Activated T-helper 17 cell treated with anti-CD3 and anti-CD28 coated beads, Interleukin-2, amount 50 U/mL, for 72 hours (primary cell): Measurements from ENCODE around the gene SPECC1. TPM values are rescaled to one million over a fixed set of nuclear protein-coding genes. Genes with fewer than 3 reads are reported as not detected.
"Not testable (repeated sequence)": the region's sequence is repeated elsewhere in the genome, so short reads cannot be mapped to it uniquely, and the experiment has no call there.

Experiments used
- ATAC-seq: fragments of 150-1000 bp; cut with Tn5 transposase; replicated peaks from 2 replicates; pipeline ENCODE4 v1.10.0; 2021; ENCODE audit warnings: mild to moderate bottlenecking, moderate library complexity
- H3K27ac Mint-ChIP-seq: one replicate; pipeline ENCODE4 v1.8.0; 2022; ENCODE audit warnings: mixed read lengths
- H3K27me3 Mint-ChIP-seq: one replicate; pipeline ENCODE4 v1.8.0; 2022; ENCODE audit warnings: mixed read lengths
- H3K36me3 Mint-ChIP-seq: one replicate; pipeline ENCODE4 v1.8.0; 2022; ENCODE audit warnings: low read depth, mild to moderate bottlenecking, mixed read lengths
- H3K4me1 Mint-ChIP-seq: one replicate; pipeline ENCODE4 v1.8.0; 2022; ENCODE audit warnings: mixed read lengths
- H3K4me3 Mint-ChIP-seq: one replicate; pipeline ENCODE4 v1.8.0; 2022; ENCODE audit warnings: mild to moderate bottlenecking, mixed read lengths
- H3K9me3 Mint-ChIP-seq: one replicate; pipeline ENCODE4 v1.8.0; 2022; ENCODE audit warnings: mixed read lengths
- total RNA-seq, 2 donors: library from RNA; stranded (reverse); gene quantifications; one replicate each; pipeline ENCODE4 v1.2.3, GENCODE V29; 2022

The SPECC1 gene
- total RNA-seq, 2 donors from 2014 or later, result 5.7 to 9.6 TPM

- H3K9me3 Mint-ChIP-seq, result no peaks in the 10 kb centered on the region
- peaks cover 3% of the 10 kb centered on the region for H3K27me3 Mint-ChIP-seq
- H3K4me1 Mint-ChIP-seq, result no peaks in the 10 kb centered on the region
- H3K36me3 Mint-ChIP-seq, result no peaks in the 10 kb centered on the region
- ATAC-seq, result no peak
- no peak overlapping the region for H3K27ac Mint-ChIP-seq
- no peak overlapping the region for H3K4me3 Mint-ChIP-seq
Observed at GRCh38 chr17:20089756-20090547, 80.8 kb downstream of the SPECC1 start.

- ATAC-seq, result no peak
- Mint-ChIP-seq H3K4me1 (no peaks in the 10 kb centered on the region), H3K27me3 (peaks cover 3% of the 10 kb centered on the region), H3K36me3 (no peaks in the 10 kb centered on the region), H3K9me3 (no peaks in the 10 kb centered on the region), H3K4me3 (no peak overlapping the region), H3K27ac (no peak overlapping the region)
Observed at GRCh38 chr17:20091174-20092029, 82.2 kb downstream of the SPECC1 start.

GRCh38 chr17:20092261-20092867 lies 83.2 kb downstream of the SPECC1 start:
- Mint-ChIP-seq H3K27ac (no peak overlapping the region), H3K4me1 (no peaks in the 10 kb centered on the region), H3K4me3 (no peak overlapping the region), H3K9me3 (no peaks in the 10 kb centered on the region), H3K36me3 (no peaks in the 10 kb centered on the region), H3K27me3 (peaks cover 3% of the 10 kb centered on the region)
- no peak for ATAC-seq

GRCh38 chr17:20092973-20093626 lies 83.9 kb downstream of the SPECC1 start:
- no peaks in the 10 kb centered on the region for H3K36me3 Mint-ChIP-seq
- H3K27me3 Mint-ChIP-seq, result peaks cover 3% of the 10 kb centered on the region
- H3K4me3 Mint-ChIP-seq, result no peak overlapping the region
- no peaks in the 10 kb centered on the region for H3K4me1 Mint-ChIP-seq
- no peak for ATAC-seq
- H3K27ac Mint-ChIP-seq, result no peak overlapping the region
- H3K9me3 Mint-ChIP-seq, result no peaks in the 10 kb centered on the region

GRCh38 chr17:20094777-20095176 lies 85.6 kb downstream of the SPECC1 start:
- Mint-ChIP-seq H3K9me3 (no peaks in the 10 kb centered on the region), H3K27me3 (peaks cover 3% of the 10 kb centered on the region), H3K36me3 (no peaks in the 10 kb centered on the region), H3K27ac (no peak overlapping the region), H3K4me3 (no peak overlapping the region), H3K4me1 (no peaks in the 10 kb centered on the region)
- ATAC-seq, result no peak

GRCh38 chr17:20095336-20096080 lies 86.3 kb downstream of the SPECC1 start:
- no peaks in the 10 kb centered on the region for H3K9me3 Mint-ChIP-seq
- H3K27me3 Mint-ChIP-seq, result peaks cover 3% of the 10 kb centered on the region
- no peaks in the 10 kb centered on the region for H3K4me1 Mint-ChIP-seq
- no peak overlapping the region for H3K4me3 Mint-ChIP-seq
- H3K27ac Mint-ChIP-seq, result no peak overlapping the region
- H3K36me3 Mint-ChIP-seq, result no peaks in the 10 kb centered on the region
- no peak for ATAC-seq

GRCh38 chr17:20096430-20096829 lies 87.3 kb downstream of the SPECC1 start:
- H3K4me1 Mint-ChIP-seq, result no peaks in the 10 kb centered on the region
- H3K27me3 Mint-ChIP-seq, result peaks cover 3% of the 10 kb centered on the region
- ATAC-seq, result no peak
- no peaks in the 10 kb centered on the region for H3K36me3 Mint-ChIP-seq
- H3K9me3 Mint-ChIP-seq, result no peaks in the 10 kb centered on the region
- H3K27ac Mint-ChIP-seq, result no peak overlapping the region
- H3K4me3 Mint-ChIP-seq, result no peak overlapping the region

GRCh38 chr17:20097330-20097729 lies 88.2 kb downstream of the SPECC1 start:
- Mint-ChIP-seq H3K27me3 (peaks cover 3% of the 10 kb centered on the region), H3K36me3 (no peaks in the 10 kb centered on the region), H3K4me1 (no peaks in the 10 kb centered on the region), H3K27ac (no peak overlapping the region), H3K9me3 (no peaks in the 10 kb centered on the region), H3K4me3 (no peak overlapping the region)
- ATAC-seq, result no peak

GRCh38 chr17:20098314-20098713 lies 89.2 kb downstream of the SPECC1 start:
- Mint-ChIP-seq H3K27me3 (peaks cover 3% of the 10 kb centered on the region), H3K9me3 (no peaks in the 10 kb centered on the region), H3K4me3 (no peak overlapping the region), H3K36me3 (no peaks in the 10 kb centered on the region), H3K27ac (no peak overlapping the region), H3K4me1 (no peaks in the 10 kb centered on the region)
- ATAC-seq, result no peak

GRCh38 chr17:20100806-20101205 lies 91.6 kb downstream of the SPECC1 start:
- H3K27ac Mint-ChIP-seq, ATAC-seq, H3K4me1 Mint-ChIP-seq: not testable (repeated sequence)

GRCh38 chr17:20103454-20104446 lies 94.6 kb downstream of the SPECC1 start:
- no peak overlapping the region for H3K4me3 Mint-ChIP-seq
- H3K27me3 Mint-ChIP-seq, result peaks cover 7% of the 10 kb centered on the region
- no peak for ATAC-seq
- no peaks in the 10 kb centered on the region for H3K36me3 Mint-ChIP-seq
- H3K4me1 Mint-ChIP-seq, result peaks cover 9% of the 10 kb centered on the region
- no peak overlapping the region for H3K27ac Mint-ChIP-seq
- H3K9me3 Mint-ChIP-seq, result no peaks in the 10 kb centered on the region

More at GRCh38 chr17:20100806-20101205, 91.6 kb downstream of the SPECC1 start:
- H3K4me3 Mint-ChIP-seq, H3K36me3 Mint-ChIP-seq, H3K27me3 Mint-ChIP-seq, H3K9me3 Mint-ChIP-seq: not testable (repeated sequence)

GRCh38 chr17:20105539-20106280 lies 96.6 kb downstream of the SPECC1 start:
- peak; percentile 71 for ATAC-seq
- no peaks in the 10 kb centered on the region for H3K9me3 Mint-ChIP-seq
- H3K27ac Mint-ChIP-seq, result peak overlapping the region; percentile 57
- peaks cover 7% of the 10 kb centered on the region for H3K27me3 Mint-ChIP-seq
- no peaks in the 10 kb centered on the region for H3K36me3 Mint-ChIP-seq
- peaks cover 9% of the 10 kb centered on the region for H3K4me1 Mint-ChIP-seq
- H3K4me3 Mint-ChIP-seq, result peak overlapping the region; percentile 12
